NCI-H1436 treated with DMSO at 0.1 percent for 48 hours (cell line): Measurements from ENCODE around the gene GPR183.

Experiments
- DNase-seq: peaks from one replicate; lab custom pipeline; 2025; lab: John Stamatoyannopoulos, UW

The GPR183 gene

GRCh38 chr13:99339230-99339721 lies 32.1 kb upstream of the GPR183 start:
- no peak for DNase-seq

- no peak for DNase-seq
Measured at GRCh38 chr13:99335603-99336002, 28.4 kb upstream of the GPR183 start.

- no peak for DNase-seq
Measured at GRCh38 chr13:99335087-99335486, 27.9 kb upstream of the GPR183 start.

- no peak for DNase-seq
Measured at GRCh38 chr13:99334221-99334620, 27.0 kb upstream of the GPR183 start.

GRCh38 chr13:99332456-99332855 lies 25.3 kb upstream of the GPR183 start:
- no peak for DNase-seq

- no peak for DNase-seq
Measured at GRCh38 chr13:99331881-99332293, 24.7 kb upstream of the GPR183 start.

GRCh38 chr13:99330942-99331341 lies 23.7 kb upstream of the GPR183 start:
- DNase-seq = no peak

- DNase-seq = no peak
Measured at GRCh38 chr13:99329477-99329876, 22.3 kb upstream of the GPR183 start.

- no peak for DNase-seq
Measured at GRCh38 chr13:99327761-99328160, 20.6 kb upstream of the GPR183 start.

GRCh38 chr13:99327126-99327525 lies 19.9 kb upstream of the GPR183 start:
- no peak for DNase-seq

- DNase-seq = no peak
Measured at GRCh38 chr13:99326012-99326411, 18.8 kb upstream of the GPR183 start.

GRCh38 chr13:99323488-99323887 lies 16.3 kb upstream of the GPR183 start:
- no peak for DNase-seq

GRCh38 chr13:99322297-99323103 lies 15.3 kb upstream of the GPR183 start:
- DNase-seq = no peak

GRCh38 chr13:99321709-99322108 lies 14.5 kb upstream of the GPR183 start:
- no peak for DNase-seq

- DNase-seq = no peak
Measured at GRCh38 chr13:99320693-99321481, 13.7 kb upstream of the GPR183 start.

- no peak for DNase-seq
Measured at GRCh38 chr13:99316657-99317256, 9.6 kb upstream of the GPR183 start.

GRCh38 chr13:99316224-99316623 lies 9.0 kb upstream of the GPR183 start:
- DNase-seq = no peak

GRCh38 chr13:99315186-99315585 lies 8.0 kb upstream of the GPR183 start:
- DNase-seq = no peak

GRCh38 chr13:99314640-99315176 lies 7.5 kb upstream of the GPR183 start:
- DNase-seq = no peak

- no peak for DNase-seq
Measured at GRCh38 chr13:99313941-99314340, 6.7 kb upstream of the GPR183 start.

GRCh38 chr13:99313501-99313900 lies 6.3 kb upstream of the GPR183 start:
- no peak for DNase-seq

GRCh38 chr13:99312493-99312883 lies 5.3 kb upstream of the GPR183 start:
- no peak for DNase-seq
